ENCODE results near the gene SLC25A21.
A peak's percentile ranks its signal among the peaks of the same experiment; 100 is the strongest.
"Not testable (repeated sequence)": the region's sequence is repeated elsewhere in the genome, so short reads cannot be mapped to it uniquely, and the experiment has no call there.

Gene SLC25A21

DNA sequence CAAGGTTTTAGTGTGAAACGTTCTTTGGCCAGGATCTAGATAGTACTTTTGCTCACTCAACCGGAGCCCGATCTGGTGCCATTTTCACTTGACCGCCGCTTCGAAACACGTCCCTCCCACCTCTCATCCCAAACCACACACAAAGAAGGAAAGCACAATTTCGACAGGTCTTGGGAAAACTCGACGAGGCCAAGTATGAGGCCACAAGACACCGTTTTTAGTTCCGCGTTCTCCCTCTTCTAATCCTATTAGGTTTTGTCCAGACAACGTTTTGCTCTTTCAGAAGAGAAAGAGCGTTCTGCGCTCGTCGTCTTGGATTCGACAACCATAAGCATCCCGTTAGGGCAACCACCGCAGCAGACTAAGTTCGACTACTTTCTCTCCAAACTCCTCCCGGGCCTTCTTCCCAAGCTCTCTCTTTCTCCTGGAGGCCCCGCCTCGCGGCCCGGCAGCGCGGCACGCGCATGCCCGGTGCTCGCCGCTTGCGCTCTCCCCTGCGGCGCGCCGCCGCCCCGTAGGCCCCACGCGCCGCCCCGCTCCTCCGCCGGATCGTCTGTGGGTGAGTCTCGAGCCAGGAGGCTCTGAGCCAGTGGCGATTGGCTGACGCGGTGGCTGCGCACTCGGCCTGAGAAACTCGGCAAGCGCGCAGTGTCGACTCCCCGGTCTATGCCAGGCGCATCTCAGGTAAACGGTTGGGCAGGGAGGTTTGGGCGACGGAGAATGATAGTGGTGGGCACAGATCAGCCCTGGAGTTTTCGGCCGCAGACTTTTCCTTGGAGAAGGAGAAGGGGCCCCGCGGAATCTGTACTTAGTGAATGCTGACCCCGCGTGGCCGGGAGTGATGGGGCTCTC is 25.2 kb upstream of the SLC25A21 start, which contains the start of gene MIPOL1:
MIPOL1 (plus strand) TSS at position 517 of the 852 bp plus-strand sequence. CDS start 49,952 bp downstream, outside the sequence.
- peak; percentile 91 for DNase-seq (ENCODE audit: low read depth, low spot score)
- in situ Hi-C loops (cut with HindIII; ENCODE audit: low sequenced_read_pairs), result no loop called here
- H3K4me3 ChIP-seq (ENCODE audit: low read depth, low read length), result peak within 1 kb of the TSS; percentile 77

GRCh38 chr14:37196604-37197420 is 24.4 kb upstream of the SLC25A21 start:
- in situ Hi-C loops (cut with HindIII; ENCODE audit: low sequenced_read_pairs), result no loop called here
- H3K4me3 ChIP-seq (ENCODE audit: low read depth, low read length), result peak overlapping the region; percentile 77
- TF ChIP-seq CTCF (IDR thresholded peaks at IDR 0.05; ENCODE audit: low read depth, low read length), result no peak
- DNase-seq (ENCODE audit: low read depth, low spot score), result no peak

More for the DNA sequence above, 25.2 kb upstream of the SLC25A21 start, which contains the start of gene MIPOL1:
- peak; percentile 43 for TF ChIP-seq CTCF (IDR thresholded peaks at IDR 0.05; ENCODE audit: low read depth, low read length)

DNA sequence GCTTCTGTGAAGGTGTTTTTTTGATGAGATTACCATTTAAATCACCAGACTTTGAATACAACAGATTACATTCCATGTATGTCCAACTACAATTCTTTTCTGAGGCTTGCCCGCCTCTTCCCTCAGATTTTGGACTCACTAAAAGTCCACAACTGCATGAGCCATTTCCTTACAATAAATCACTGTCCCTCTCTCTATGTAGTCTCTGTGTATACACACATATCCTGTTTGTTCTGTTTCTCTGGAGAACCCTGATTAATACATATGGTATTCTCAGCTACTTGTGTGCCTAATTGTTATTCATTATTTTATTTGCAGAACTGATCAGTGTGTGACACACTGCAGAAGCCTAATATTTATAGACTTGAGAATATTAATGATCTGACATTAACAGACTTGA is 22.9 kb upstream of the SLC25A21 start:
- no peak for TF ChIP-seq CTCF (IDR thresholded peaks at IDR 0.05; ENCODE audit: low read depth, low read length)
- H3K4me3 ChIP-seq (ENCODE audit: low read depth, low read length), result no peak overlapping the region
- in situ Hi-C loops (cut with HindIII; ENCODE audit: low sequenced_read_pairs), result no loop called here
- peak; percentile 30 for DNase-seq (ENCODE audit: low read depth, low spot score)

GRCh38 chr14:37194698-37195097 is 22.3 kb upstream of the SLC25A21 start:
- TF ChIP-seq CTCF (IDR thresholded peaks at IDR 0.05; ENCODE audit: low read depth, low read length), result no peak
- no peak for DNase-seq (ENCODE audit: low read depth, low spot score)
- H3K4me3 ChIP-seq (ENCODE audit: low read depth, low read length), result no peak overlapping the region
- in situ Hi-C loops (cut with HindIII; ENCODE audit: low sequenced_read_pairs), result no loop called here

- H3K4me3 ChIP-seq (ENCODE audit: low read depth, low read length); in situ Hi-C loops (cut with HindIII; ENCODE audit: low sequenced_read_pairs); DNase-seq (ENCODE audit: low read depth, low spot score): not testable (repeated sequence)
These were observed 17.3 kb upstream of the SLC25A21 start for GRCh38 chr14:37189733-37190132.

DNA sequence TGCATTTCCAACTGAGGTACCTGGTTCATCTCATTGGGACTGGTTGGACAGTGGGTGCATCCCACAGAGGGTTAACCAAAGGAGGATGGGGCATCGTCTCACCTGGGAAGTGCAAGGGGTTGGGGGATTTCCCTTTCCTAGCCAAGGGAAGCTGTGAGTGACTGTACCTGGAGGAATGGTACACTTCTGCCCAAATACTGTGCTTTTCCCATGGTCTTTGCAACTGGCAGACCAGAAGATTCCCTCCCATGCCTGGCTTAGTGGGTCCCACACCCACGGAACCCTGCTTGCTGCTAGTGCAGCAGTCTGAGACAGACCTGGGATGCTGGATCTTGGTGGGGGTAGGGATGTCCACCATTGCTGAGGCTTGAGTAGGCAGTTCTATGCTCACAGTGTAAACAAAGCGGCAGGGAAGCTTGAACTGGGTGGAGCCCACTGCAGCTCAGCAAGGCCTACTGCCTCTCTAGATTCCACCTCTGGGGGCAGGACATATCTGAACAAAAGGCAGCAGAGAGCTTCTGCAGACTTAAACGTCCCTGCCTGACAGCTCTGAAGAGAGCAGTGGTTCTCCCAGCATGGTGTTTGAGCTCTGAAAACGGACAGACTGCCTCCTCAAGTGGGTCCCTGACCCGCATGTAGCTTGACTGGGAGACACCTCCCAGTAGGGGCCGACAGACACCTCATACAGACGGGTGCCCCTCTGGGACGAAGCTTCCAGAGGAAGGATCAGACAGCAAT is 15.6 kb upstream of the SLC25A21 start:
- DNase-seq (ENCODE audit: low read depth, low spot score); H3K4me3 ChIP-seq (ENCODE audit: low read depth, low read length); in situ Hi-C loops (cut with HindIII; ENCODE audit: low sequenced_read_pairs): not testable (repeated sequence)

DNA sequence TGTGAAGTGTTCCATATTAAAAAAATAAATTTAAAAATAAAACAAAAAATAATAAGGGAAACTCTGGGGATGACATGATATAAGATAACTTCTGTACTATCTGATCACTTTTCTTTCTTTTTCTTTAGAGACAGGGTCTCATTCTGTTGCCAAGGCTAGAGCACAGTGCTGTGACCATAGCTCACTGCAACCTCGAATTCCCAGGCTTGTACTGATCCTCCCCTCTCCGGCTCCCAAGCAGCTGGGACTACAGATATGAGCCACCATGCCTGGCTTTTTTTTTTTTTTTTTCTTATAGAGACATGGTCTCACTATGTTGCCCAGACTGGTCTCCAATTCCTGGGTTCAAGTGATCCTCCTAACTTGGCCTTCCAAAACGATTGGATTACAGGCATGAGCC is 14.9 kb upstream of the SLC25A21 start:
- DNase-seq (ENCODE audit: low read depth, low spot score), result no peak
- in situ Hi-C loops (cut with HindIII; ENCODE audit: low sequenced_read_pairs), result no loop called here
- no peak overlapping the region for H3K4me3 ChIP-seq (ENCODE audit: low read depth, low read length)
- no peak for TF ChIP-seq CTCF (IDR thresholded peaks at IDR 0.05; ENCODE audit: low read depth, low read length)
